Upper lobe of left lung (tissue), 4 donors: ENCODE measurements around the gene WDFY3.

Experiments used
- EP300 ChIP-seq, 4 donors: sonication (generic); formaldehyde crosslinking; IDR thresholded peaks; one replicate each; pipeline ENCODE4 v1.5.1; 2017; ENCODE audit warnings: antibody characterized with exemption in 4 of 4, control low read depth in 2 of 4
- POLR2A ChIP-seq, 4 donors: fragments of 450-650 bp; IDR thresholded peaks; one replicate each; pipeline ENCODE4 v1.5.1; 2016 to 2017; ENCODE audit warnings: antibody characterized with exemption in 4 of 4, mild to moderate bottlenecking in 2 of 4
- POLR2AphosphoS5 ChIP-seq, 2 donors: sonication (generic); formaldehyde crosslinking; IDR thresholded peaks; one replicate each; pipeline ENCODE4 v1.5.1; 2017; ENCODE audit warnings: antibody characterized with exemption in 2 of 2
- TF ChIP-seq, protein P1 (sequence below), 6 experiments: fragments of 450-650 bp in 4 of 6; fragments of 200-600 bp in 2 of 6; sonication (generic) in 2 of 6; IDR thresholded peaks; one replicate each; pipeline ENCODE4 v1.5.1; 2016 to 2019; ENCODE audit warnings: antibody characterized with exemption in 6 of 6

DNA sequence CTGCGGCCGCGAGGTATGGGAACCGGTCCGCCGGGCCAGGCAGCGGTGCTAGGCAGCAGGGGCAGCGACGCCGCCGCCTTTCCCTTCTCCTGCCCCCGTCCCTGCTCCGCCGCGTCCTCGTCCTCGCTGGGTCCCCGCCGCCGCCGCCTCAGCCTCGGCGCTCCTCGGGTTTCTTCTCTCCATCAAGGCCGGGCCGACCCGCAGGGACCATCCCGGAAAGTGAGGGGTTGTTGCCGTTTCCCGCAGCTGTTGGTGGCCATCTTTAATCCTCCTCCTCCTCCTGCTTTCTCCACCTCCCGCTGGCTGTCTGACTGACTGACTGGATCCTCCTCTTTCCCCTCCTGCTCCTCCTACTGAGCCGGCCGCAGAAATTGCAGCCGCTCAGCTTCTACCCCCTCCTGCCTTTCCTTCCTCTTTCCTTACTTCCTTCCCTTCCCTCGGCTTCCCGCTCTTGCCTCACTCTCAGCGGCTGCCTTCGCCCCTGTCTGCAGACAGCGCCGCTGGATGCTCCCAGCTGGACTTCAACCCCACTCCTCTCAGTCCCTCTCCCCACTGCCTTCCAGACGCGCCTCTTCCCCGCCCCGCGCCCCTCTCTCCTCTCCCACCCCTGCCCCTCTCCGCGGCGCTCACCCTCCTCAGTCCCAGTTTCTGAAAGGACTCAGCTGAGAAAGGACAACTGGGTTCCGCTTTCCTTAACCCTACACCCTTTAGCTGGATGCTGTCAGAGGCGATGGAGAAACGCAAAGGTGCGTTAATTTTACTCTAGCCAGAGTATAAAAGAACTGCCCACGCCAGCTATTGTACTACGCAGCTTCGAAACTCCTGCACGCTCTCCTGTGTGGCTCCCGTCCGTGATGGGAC, at the start of gene WDFY3:
- TF ChIP-seq POLR2A (IDR thresholded peaks at IDR 0.05) (peak in 3 of 4 donors; percentile 39 to 82 (median 73)), POLR2AphosphoS5 (IDR thresholded peaks at IDR 0.05) (peak; percentile 75 to 86), EP300 (IDR thresholded peaks at IDR 0.05) (no peak)
- TF ChIP-seq, protein P1, sequence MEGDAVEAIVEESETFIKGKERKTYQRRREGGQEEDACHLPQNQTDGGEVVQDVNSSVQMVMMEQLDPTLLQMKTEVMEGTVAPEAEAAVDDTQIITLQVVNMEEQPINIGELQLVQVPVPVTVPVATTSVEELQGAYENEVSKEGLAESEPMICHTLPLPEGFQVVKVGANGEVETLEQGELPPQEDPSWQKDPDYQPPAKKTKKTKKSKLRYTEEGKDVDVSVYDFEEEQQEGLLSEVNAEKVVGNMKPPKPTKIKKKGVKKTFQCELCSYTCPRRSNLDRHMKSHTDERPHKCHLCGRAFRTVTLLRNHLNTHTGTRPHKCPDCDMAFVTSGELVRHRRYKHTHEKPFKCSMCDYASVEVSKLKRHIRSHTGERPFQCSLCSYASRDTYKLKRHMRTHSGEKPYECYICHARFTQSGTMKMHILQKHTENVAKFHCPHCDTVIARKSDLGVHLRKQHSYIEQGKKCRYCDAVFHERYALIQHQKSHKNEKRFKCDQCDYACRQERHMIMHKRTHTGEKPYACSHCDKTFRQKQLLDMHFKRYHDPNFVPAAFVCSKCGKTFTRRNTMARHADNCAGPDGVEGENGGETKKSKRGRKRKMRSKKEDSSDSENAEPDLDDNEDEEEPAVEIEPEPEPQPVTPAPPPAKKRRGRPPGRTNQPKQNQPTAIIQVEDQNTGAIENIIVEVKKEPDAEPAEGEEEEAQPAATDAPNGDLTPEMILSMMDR (IDR thresholded peaks at IDR 0.05), result peak in 1 of 6 experiments; percentile 8
